ENCODE data around the gene KIAA1671. TPM values are rescaled to one million over a fixed set of nuclear protein-coding genes. Genes with fewer than 3 reads are reported as not detected.

KIAA1671 gene
- total RNA-seq, 1 donor from 2014 or later: 46.7 TPM

DNA sequence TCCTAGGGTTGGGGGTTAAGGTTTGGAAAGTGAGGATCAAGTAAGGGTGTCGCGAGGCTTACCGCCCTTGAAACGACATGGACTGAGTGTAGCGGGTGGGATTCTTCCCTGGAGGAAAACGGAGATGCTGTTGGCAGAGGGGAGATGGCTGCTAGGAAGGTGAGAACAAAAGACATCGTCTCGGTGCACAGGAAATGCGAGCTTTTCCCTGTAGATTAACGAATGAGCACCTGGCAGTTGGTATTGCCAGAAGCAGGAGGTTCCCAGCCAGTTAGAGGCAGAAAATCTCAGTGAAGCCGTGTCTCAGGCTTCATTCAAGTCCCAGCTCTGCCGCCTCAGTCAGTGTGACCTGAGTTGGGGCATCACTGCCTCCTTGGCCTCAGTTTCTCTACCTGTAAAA is 4.6 kb upstream of the KIAA1671 start:
- no peaks in the 10 kb centered on the region for H3K27me3 ChIP-seq
- no peaks in the 10 kb centered on the region for H3K36me3 ChIP-seq
- no peak for DNase-seq
- no peak overlapping the region for H3K27ac ChIP-seq
- no peak overlapping the region for H3K4me3 ChIP-seq
- H3K9me3 ChIP-seq: no peaks in the 10 kb centered on the region
- intact Hi-C loops (cut with DNase I): no loop called here
- no peaks in the 10 kb centered on the region for H3K4me1 ChIP-seq
- no peak for ATAC-seq
- TF ChIP-seq, protein P1, sequence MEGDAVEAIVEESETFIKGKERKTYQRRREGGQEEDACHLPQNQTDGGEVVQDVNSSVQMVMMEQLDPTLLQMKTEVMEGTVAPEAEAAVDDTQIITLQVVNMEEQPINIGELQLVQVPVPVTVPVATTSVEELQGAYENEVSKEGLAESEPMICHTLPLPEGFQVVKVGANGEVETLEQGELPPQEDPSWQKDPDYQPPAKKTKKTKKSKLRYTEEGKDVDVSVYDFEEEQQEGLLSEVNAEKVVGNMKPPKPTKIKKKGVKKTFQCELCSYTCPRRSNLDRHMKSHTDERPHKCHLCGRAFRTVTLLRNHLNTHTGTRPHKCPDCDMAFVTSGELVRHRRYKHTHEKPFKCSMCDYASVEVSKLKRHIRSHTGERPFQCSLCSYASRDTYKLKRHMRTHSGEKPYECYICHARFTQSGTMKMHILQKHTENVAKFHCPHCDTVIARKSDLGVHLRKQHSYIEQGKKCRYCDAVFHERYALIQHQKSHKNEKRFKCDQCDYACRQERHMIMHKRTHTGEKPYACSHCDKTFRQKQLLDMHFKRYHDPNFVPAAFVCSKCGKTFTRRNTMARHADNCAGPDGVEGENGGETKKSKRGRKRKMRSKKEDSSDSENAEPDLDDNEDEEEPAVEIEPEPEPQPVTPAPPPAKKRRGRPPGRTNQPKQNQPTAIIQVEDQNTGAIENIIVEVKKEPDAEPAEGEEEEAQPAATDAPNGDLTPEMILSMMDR (IDR thresholded peaks at IDR 0.05): no peak

DNA sequence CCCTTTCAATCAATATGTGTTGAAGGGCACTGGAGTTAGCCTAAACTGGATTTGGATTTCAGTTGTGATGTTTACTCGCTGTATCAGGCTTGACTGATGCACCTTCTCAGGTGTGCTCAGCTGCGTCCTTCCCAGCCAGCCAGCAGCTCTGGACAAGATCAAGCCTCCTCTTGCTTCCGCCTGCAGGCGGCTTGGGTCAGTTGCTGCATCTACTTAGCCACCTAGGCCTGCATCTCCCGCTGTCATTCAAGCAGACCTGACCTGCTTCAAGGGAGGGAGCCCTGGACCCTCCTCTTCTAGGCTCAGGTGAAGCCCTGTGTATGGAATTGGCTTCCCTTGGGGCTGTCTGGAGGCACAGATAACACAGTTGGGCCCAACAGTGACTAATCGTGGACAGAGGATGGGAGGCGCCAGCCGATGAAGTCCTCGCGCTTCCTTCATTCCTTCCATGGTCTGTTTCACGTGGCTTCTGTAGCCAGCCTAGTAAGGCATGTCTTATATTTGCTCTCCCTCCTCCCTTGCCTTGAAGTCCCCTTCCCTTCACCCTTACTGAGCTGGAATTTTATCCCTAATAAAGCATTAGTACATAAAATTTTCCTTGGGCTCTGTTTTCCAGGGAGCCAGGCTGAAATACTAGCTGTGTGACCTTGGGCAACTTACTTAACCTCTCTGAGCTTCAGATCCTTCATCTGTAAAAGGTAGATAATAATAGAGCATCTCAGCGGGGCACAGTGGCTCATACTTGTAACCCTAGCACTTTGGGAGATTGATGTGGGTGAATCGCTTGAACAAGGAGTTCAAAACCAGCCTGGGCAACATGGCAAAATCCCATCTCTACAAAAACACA is 3.9 kb upstream of the KIAA1671 start:
- no peak overlapping the region for H3K27ac ChIP-seq
- H3K27me3 ChIP-seq: no peaks in the 10 kb centered on the region
- no peak for ATAC-seq
- TF ChIP-seq, protein P1 (IDR thresholded peaks at IDR 0.05): no peak
- H3K4me3 ChIP-seq: no peak overlapping the region
- H3K9me3 ChIP-seq: no peaks in the 10 kb centered on the region
- no peaks in the 10 kb centered on the region for H3K36me3 ChIP-seq
- intact Hi-C loops (cut with DNase I): no loop called here
- DNase-seq: no peak
- H3K4me1 ChIP-seq: no peaks in the 10 kb centered on the region

DNA sequence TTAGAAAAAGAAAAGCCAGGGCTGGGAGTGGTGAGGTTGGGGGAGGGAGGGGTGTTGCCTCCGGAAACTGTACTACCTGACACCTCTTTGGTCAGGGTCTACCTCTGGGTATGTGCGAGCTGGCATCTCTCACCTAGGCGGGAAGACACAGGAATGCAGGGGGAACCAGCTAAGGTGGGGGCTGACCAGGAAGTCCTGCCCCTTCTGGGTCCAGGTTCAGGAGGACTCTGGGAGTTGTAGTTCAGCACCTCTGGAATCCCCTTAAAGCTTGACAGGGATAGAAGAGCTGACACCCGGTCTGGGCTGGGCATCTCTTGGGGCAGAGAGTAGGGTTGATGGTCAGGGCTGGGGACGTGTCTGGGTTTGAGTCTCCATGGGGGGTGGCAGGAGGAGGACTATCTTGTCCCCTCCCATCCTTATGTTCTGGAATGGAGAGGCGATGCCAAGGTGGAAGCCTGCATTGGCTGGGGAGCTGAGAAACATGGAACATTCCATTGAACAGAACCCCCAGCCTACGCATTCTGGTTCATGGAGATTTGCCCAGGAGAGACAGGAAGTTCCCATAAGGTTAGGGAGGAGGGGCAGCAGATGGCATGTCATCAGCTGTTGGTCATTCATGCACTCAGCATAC is 2.1 kb upstream of the KIAA1671 start:
- DNase-seq: no peak
- TF ChIP-seq, protein P1 (IDR thresholded peaks at IDR 0.05): no peak
- Histone ChIP-seq H3K9me3 (no peaks in the 10 kb centered on the region), H3K4me1 (peaks cover 7% of the 10 kb centered on the region), H3K36me3 (no peaks in the 10 kb centered on the region), H3K27me3 (no peaks in the 10 kb centered on the region), H3K4me3 (no peak overlapping the region), H3K27ac (no peak overlapping the region)
- intact Hi-C loops (cut with DNase I): loop anchor here (5.0 kb wide), 1 partner anchor 97 kb away; no protein-coding TSS in a partner anchor
- ATAC-seq: no peak

DNA sequence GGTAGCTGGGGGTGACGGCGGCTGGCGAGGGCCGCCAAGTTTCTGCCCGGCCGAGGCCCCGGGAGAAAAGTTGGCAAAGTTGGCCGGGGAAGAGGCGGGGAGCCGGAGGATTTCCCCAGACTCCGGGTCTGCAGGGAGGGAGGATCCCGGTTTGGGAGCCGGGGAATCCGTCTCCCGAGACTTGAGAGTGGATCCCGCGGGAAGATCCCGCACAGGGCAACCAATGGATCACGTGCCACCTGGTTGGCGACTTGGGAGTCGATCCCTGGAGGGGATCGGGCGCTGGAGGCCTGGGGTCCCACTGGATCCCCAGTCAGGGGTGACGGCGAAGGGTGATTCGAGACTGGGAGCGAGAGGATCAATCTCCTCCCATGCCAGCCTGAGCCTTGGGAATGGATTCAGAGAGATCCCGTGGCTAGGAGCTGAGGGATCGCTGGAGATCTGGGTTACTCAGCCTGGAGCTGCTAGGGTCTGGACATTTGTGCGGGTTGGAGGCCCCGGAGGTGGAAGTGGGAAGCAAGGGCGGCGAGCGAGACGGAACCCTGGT is 394 bp downstream of the KIAA1671 start:
- H3K27me3 ChIP-seq: no peaks in the 10 kb centered on the region
- peak overlapping the region; percentile 73 for H3K4me3 ChIP-seq
- intact Hi-C loops (cut with DNase I): loop anchor here (5.0 kb wide), 1 partner anchor 94 kb away; no protein-coding TSS in a partner anchor
- peak; percentile 83 for DNase-seq
- H3K36me3 ChIP-seq: no peaks in the 10 kb centered on the region
- peak overlapping the region; percentile 84 for H3K27ac ChIP-seq
- ATAC-seq: peak; percentile 67
- TF ChIP-seq, protein P1 (IDR thresholded peaks at IDR 0.05): no peak
- no peaks in the 10 kb centered on the region for H3K9me3 ChIP-seq
- peaks cover 7% of the 10 kb centered on the region for H3K4me1 ChIP-seq

DNA sequence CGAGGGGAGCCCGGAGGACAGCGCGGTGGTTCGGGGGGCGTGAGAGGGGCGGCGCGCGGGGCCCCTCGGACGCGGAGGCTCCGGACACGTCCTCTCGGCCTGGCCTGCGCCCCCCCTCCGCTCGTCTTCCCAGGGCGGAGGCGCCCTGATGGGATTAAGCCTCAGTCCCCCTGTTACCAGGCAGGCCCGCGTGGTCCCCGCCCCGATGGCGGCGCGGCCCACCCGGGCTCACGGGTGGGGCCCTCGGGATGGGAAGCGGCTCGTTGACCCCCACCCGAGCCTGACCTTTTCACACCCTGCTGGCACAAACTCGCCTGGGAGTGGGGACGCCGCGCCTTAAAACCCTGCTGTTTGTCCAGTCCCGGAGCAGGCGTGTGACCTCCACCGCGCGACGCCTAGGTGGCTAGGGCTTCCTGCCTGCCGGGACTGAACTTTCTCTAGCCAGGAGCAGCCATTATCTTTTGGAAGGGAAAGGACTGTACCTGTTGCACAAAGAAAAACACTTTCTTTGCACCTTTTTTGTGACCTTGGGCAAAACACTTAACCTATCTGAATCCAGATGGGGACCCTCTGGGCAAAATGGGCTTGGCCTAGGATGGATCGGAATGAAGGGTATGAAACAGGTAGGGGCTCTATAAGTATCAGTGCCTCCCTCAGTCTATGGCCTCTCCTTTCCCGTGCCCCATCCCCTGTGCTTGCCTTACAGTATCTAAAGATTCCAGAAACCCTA is 1.0 kb downstream of the KIAA1671 start:
- Histone ChIP-seq H3K27ac (peak overlapping the region; percentile 84), H3K9me3 (no peaks in the 10 kb centered on the region), H3K36me3 (no peaks in the 10 kb centered on the region), H3K4me3 (peak overlapping the region; percentile 73), H3K27me3 (no peaks in the 10 kb centered on the region), H3K4me1 (peaks cover 7% of the 10 kb centered on the region)
- intact Hi-C loops (cut with DNase I): loop anchor here (5.0 kb wide), 1 partner anchor 94 kb away; no protein-coding TSS in a partner anchor
- peak; percentile 4 for ATAC-seq
- peak; percentile 74 for DNase-seq
- TF ChIP-seq, protein P1 (IDR thresholded peaks at IDR 0.05): no peak
